GM12878 (cell line): ENCODE data around the gene SRSF5. TPM values are rescaled to one million over a fixed set of nuclear protein-coding genes. Genes with fewer than 3 reads are reported as not detected.

ENCODE experiments used
- ATAC-seq: fragments of 200-7000 bp; cut with Tn5 transposase; 3 replicates; pipeline ENCODE4 v1.9.1; 2020; ENCODE audit warnings: mild to moderate bottlenecking, moderate library complexity
- BruUV-seq: library from RNA; stranded (reverse); fragments of 400-500 nt; replicated peaks from 2 replicates; lab custom pipeline; 2021; lab: Mats Ljungman, UMichigan
- CTCF ChIA-PET: fragments of 300-600 bp; sonication (Branson Sonifier 250); formaldehyde crosslinking; extraction: SDS; loops from one replicate; lab custom pipeline; 2021; ENCODE audit warnings: inconsistent platforms; lab: Yijun Ruan, JAX
- POLR2A ChIA-PET: fragments of 350-600 bp; formaldehyde crosslinking; extraction: SDS; loops from one replicate; lab custom pipeline; 2021; ENCODE audit warnings: inconsistent platforms; lab: Charles Lee
- RAD21 ChIA-PET: fragments of 300-600 bp; sonication (Branson Sonifier 250); formaldehyde crosslinking; loops from one replicate; lab custom pipeline; 2023; ENCODE audit warnings: antibody characterized with exemption; ENCODE audit not compliant: unreplicated experiment; lab: Charles Lee
- SMC1A ChIA-PET: fragments of 300-600 bp; sonication (Branson Sonifier 250); formaldehyde crosslinking; loops from one replicate; lab custom pipeline; 2023; ENCODE audit not compliant: unreplicated experiment, uncharacterized antibody; lab: Charles Lee
- DNase-seq: peaks from one replicate; pipeline ENCODE4 v3.0.0-alpha.2; 2011; ENCODE audit warnings: low read depth, low spot score
- FAIRE-seq: peaks from 3 replicates; lab custom pipeline; 2011; peaks lifted over from hg19 to GRCh38; lab: Jason Lieb, UNC
- H2AFZ ChIP-seq: 2 replicates; pipeline ENCODE4 v1.6.0; 2011; ENCODE audit warnings: low read depth, low read length, control low read depth; ENCODE audit not compliant: control insufficient read depth
- H3K27ac ChIP-seq: 2 replicates; pipeline ENCODE4 v1.5.1; 2011; ENCODE audit warnings: control low read depth; ENCODE audit not compliant: control insufficient read depth, insufficient read depth
- H3K27me3 ChIP-seq, 2 experiments: replicated peaks in 1 of 2; 2 replicates each; pipeline versions ENCODE4 v1.6.0 to v1.6.1; 2011; ENCODE audit warnings: low read length in 1 of 2; ENCODE audit not compliant: control insufficient read depth in 2 of 2, insufficient read depth in 2 of 2
- H3K36me3 ChIP-seq, 2 experiments: 2 replicates each; pipeline ENCODE4 v1.5.1; 2011; ENCODE audit warnings: low read length in 1 of 2; ENCODE audit not compliant: control insufficient read depth in 2 of 2, insufficient read depth in 2 of 2
- H3K4me1 ChIP-seq: 2 replicates; pipeline ENCODE4 v1.6.1; 2011; ENCODE audit warnings: mild to moderate bottlenecking, low read length, moderate library complexity, mixed read lengths; ENCODE audit not compliant: control insufficient read depth, insufficient read depth
- H3K4me2 ChIP-seq: 2 replicates; pipeline ENCODE4 v1.6.0; 2011; ENCODE audit warnings: control low read depth; ENCODE audit not compliant: control insufficient read depth, insufficient read depth
- H3K4me3 ChIP-seq: fragments of 200-600 bp; sonication (generic); 2 replicates; pipeline ENCODE4 v1.5.1; 2016
- H3K79me2 ChIP-seq: 2 replicates; pipeline ENCODE4 v1.6.0; 2011; ENCODE audit warnings: low read length; ENCODE audit not compliant: control insufficient read depth, insufficient read depth
- H3K9ac ChIP-seq: 2 replicates; pipeline ENCODE4 v1.8.0; 2011; ENCODE audit warnings: low read length, control low read depth, mixed read lengths; ENCODE audit not compliant: control insufficient read depth, insufficient read depth
- H3K9me3 ChIP-seq: replicated peaks from 3 replicates; pipeline ENCODE4 v1.5.1; 2011; ENCODE audit warnings: mild to moderate bottlenecking, low read length; ENCODE audit not compliant: control insufficient read depth, insufficient read depth
- H4K20me1 ChIP-seq: 2 replicates; pipeline ENCODE4 v1.6.0; 2011; ENCODE audit not compliant: control insufficient read depth, insufficient read depth
- ATF7 ChIP-seq: fragments of 450-650 bp; IDR thresholded peaks from 2 replicates; pipeline ENCODE4 v1.6.1; 2016; ENCODE audit warnings: low read depth, mild to moderate bottlenecking
- FOS ChIP-seq: IDR thresholded peaks from 3 replicates; pipeline ENCODE4 v1.6.1; 2011; ENCODE audit warnings: borderline replicate concordance; ENCODE audit not compliant: insufficient read length; ENCODE audit errors: extremely low read depth
- ZNF24 ChIP-seq: fragments of 450-650 bp; IDR thresholded peaks from 2 replicates; pipeline ENCODE4 v1.6.1; 2017; ENCODE audit warnings: antibody characterized with exemption, mild to moderate bottlenecking
- WGBS: methylation state at CpG from one replicate; pipeline ENCODE4 v1.1.6; 2016; ENCODE audit warnings: low lambda C conversion rate; ENCODE audit not compliant: insufficient replicate concordance, insufficient coverage; ENCODE audit errors: missing lambda C conversion rate; 5-methylcytosine and 5-hydroxymethylcytosine counted together
- in situ Hi-C: fragments of 300-500 bp; cut with MboI; formaldehyde crosslinking; loops from 9 replicates; pipeline ENCODE4 v1.14.3; 2018; ENCODE audit warnings: mixed read lengths
- intact Hi-C: fragments of 100-400 bp; cut with micrococcal nuclease; formaldehyde crosslinking; loops from one replicate; pipeline ENCODE4 v1.14.2; 2022; ENCODE audit not compliant: unreplicated experiment
- polyA plus RNA-seq, 11 experiments: library from polyadenylated mRNA; depleted of rRNA in 4 of 11; unstranded in 6 of 11; stranded (reverse) in 5 of 11; fragments of >200 nt; fragmentation: Nextera tagmentation in 4 of 11; fragmentation: Illumina TruSeq in 1 of 11; extraction: Ambion mirVana in 4 of 11; extraction: Trizol in 1 of 11; gene quantifications; 1 replicate in 1 of 11; 2 replicates in 10 of 11; pipeline versions ENCODE4 v1.2.1 to v1.2.3, GENCODE V29; 2011 to 2016; ENCODE audit warnings: inconsistent platforms in 2 of 11, missing spikeins in 2 of 11, low read depth in 1 of 11
- total RNA-seq, 4 experiments: library from RNA; depleted of rRNA in 3 of 4; stranded (reverse); fragments of >200 nt in 3 of 4; fragmentation: Illumina TruSeq in 1 of 4; extraction: Trizol in 1 of 4; gene quantifications; 2 replicates each; pipeline versions ENCODE4 v1.2.1 to v1.2.3, GENCODE V29; 2013 to 2021
- TF ChIP-seq, protein P1 (sequence below): fragments of 450-650 bp; IDR thresholded peaks from 2 replicates; pipeline ENCODE4 v1.6.1; 2014; ENCODE audit warnings: mild to moderate bottlenecking
- TF ChIP-seq, protein P2 (sequence below): fragments of 450-650 bp; IDR thresholded peaks from 2 replicates; pipeline ENCODE4 v1.6.1; 2017; ENCODE audit warnings: mild to moderate bottlenecking, low read depth, inconsistent platforms; ENCODE audit not compliant: poor library complexity, severe bottlenecking

Gene SRSF5
- total and polyA plus RNA-seq, 10 of the 15 experiments (the other 5 are each of a cell fraction or from before 2014, with no cell fraction given): 136 to 453 (median 275) TPM

DNA sequence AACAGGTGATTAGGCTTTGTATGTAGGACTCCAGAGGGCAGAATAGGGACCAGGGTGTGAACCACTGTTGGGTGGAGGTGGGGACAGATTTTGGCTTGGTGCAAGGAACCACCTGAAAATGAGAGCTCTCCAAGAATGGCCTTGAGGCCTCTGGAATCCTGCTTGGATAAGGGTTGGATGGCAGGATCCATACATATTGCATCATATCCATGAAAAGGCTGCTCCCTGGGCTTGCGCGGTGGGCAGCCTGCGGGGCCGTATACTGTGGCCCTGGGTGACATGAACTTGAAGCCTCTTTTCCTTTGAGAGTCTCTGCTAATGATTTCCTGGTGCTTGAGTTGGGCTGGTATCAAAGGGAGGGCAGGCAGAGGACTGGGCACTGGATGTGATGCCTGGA lies 31.4 kb downstream of the SRSF5 start:
- DNase-seq (no peak), FAIRE-seq (no peak), ATAC-seq (no peak)
- Histone ChIP-seq H3K27me3 (no peaks in the 10 kb centered on the region; a peak in 1 of 4 replicates), H3K27ac (no peak overlapping the region), H3K36me3 (no peaks in the 10 kb centered on the region), H3K9ac (no peak overlapping the region), H3K4me1 (no peaks in the 10 kb centered on the region), H2AFZ (no peak overlapping the region), H4K20me1 (no peaks in the 10 kb centered on the region), H3K79me2 (no peaks in the 10 kb centered on the region), H3K4me3 (no peak overlapping the region), H3K4me2 (no peak overlapping the region), H3K9me3 (no peaks in the 10 kb centered on the region)
- intact Hi-C loops (no loop called here), in situ Hi-C loops (no loop called here)
- no TSS peak for BruUV-seq
- 82% methylated on average over 4 of the region's 4 CpGs for WGBS
- ChIA-PET SMC1A (no interaction called here), RAD21 (no interaction called here), POLR2A (no interaction called here), CTCF (no interaction called here)
- TF ChIP-seq, protein P1, sequence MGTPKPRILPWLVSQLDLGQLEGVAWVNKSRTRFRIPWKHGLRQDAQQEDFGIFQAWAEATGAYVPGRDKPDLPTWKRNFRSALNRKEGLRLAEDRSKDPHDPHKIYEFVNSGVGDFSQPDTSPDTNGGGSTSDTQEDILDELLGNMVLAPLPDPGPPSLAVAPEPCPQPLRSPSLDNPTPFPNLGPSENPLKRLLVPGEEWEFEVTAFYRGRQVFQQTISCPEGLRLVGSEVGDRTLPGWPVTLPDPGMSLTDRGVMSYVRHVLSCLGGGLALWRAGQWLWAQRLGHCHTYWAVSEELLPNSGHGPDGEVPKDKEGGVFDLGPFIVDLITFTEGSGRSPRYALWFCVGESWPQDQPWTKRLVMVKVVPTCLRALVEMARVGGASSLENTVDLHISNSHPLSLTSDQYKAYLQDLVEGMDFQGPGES: no peak

DNA sequence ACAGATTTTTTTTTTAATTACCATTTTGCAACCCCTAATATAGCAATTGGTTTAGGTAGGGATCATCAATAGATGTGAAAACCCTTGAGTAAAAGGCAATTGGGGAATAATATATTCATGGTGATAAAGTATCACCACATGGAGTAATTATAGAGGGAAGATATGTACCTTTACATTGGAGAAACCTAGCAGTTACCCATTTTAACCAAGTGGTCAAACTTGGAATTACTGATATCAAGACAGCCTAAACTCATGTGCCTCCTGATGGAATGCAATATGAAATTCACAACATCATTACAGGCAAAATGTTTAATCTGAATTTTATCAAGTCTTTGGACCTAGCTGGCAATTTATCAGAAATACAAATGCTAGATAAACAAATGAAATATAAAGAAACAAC lies 36.8 kb downstream of the SRSF5 start:
- no peak overlapping the region for H3K9ac ChIP-seq
- in situ Hi-C loops (no loop called here), intact Hi-C loops (no loop called here)
- no peak for DNase-seq
- H2AFZ ChIP-seq: no peak overlapping the region
- POLR2A ChIA-PET: no interaction called here
- no peaks in the 10 kb centered on the region for H3K36me3 ChIP-seq
- H3K4me2 ChIP-seq: no peak overlapping the region
- RAD21 ChIA-PET: no interaction called here
- CTCF ChIA-PET: interaction anchor here (0.6 to 1.7 kb wide), 3 partner anchors 15 to 284 kb away, joined by 3 to 6 read pairs (median 3); no protein-coding TSS in a partner anchor
- SMC1A ChIA-PET: interaction anchor here (0.7 kb wide), 1 partner anchor 249 kb away, joined by 3 read pairs; no protein-coding TSS in a partner anchor
- H3K27ac ChIP-seq: no peak overlapping the region
- no peaks in the 10 kb centered on the region for H4K20me1 ChIP-seq
- no peaks in the 10 kb centered on the region for H3K9me3 ChIP-seq
- TF ChIP-seq ATF7 (no peak), ZNF24 (no peak), FOS (no peak)
- TF ChIP-seq, protein P2, sequence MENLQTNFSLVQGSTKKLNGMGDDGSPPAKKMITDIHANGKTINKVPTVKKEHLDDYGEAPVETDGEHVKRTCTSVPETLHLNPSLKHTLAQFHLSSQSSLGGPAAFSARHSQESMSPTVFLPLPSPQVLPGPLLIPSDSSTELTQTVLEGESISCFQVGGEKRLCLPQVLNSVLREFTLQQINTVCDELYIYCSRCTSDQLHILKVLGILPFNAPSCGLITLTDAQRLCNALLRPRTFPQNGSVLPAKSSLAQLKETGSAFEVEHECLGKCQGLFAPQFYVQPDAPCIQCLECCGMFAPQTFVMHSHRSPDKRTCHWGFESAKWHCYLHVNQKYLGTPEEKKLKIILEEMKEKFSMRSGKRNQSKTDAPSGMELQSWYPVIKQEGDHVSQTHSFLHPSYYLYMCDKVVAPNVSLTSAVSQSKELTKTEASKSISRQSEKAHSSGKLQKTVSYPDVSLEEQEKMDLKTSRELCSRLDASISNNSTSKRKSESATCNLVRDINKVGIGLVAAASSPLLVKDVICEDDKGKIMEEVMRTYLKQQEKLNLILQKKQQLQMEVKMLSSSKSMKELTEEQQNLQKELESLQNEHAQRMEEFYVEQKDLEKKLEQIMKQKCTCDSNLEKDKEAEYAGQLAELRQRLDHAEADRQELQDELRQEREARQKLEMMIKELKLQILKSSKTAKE: no peak
- H3K27me3 ChIP-seq: no peaks in the 10 kb centered on the region; a peak in 1 of 4 replicates
- FAIRE-seq: no peak
- H3K79me2 ChIP-seq: no peaks in the 10 kb centered on the region
- H3K4me3 ChIP-seq: no peak overlapping the region
- BruUV-seq: no TSS peak
- 0 out of 3 replicates have a peak, but pooled peaks have one; percentile 29 for ATAC-seq
- no peaks in the 10 kb centered on the region for H3K4me1 ChIP-seq
